Breast epithelium (tissue), 3 donors: ENCODE data around the gene POFUT2.

Experiments used
- CTCF ChIP-seq, 3 donors: fragments of 450-650 bp; IDR thresholded peaks; one replicate each; pipeline ENCODE4 v1.5.1; 2016 to 2017; ENCODE audit warnings: antibody characterized with exemption in 3 of 3, mild to moderate bottlenecking in 3 of 3, moderate library complexity in 3 of 3
- POLR2A ChIP-seq: fragments of 450-650 bp; IDR thresholded peaks from one replicate; pipeline ENCODE4 v1.6.1; 2016; ENCODE audit warnings: antibody characterized with exemption, mild to moderate bottlenecking, moderate library complexity

GRCh38 chr21:45318146-45318555, 30.5 kb upstream of the POFUT2 start:
- no peak for TF ChIP-seq POLR2A
- TF ChIP-seq CTCF (IDR thresholded peaks at IDR 0.05) = no peak
